COLO668 (cell line): ENCODE measurements around the gene SIT1.
A peak's percentile ranks its signal among the peaks of the same experiment; 100 is the strongest.

Experiments used
- DNase-seq: peaks from one replicate; lab custom pipeline; 2025; ENCODE audit not compliant: unreplicated experiment; lab: John Stamatoyannopoulos, UW

SIT1 gene, protein sequence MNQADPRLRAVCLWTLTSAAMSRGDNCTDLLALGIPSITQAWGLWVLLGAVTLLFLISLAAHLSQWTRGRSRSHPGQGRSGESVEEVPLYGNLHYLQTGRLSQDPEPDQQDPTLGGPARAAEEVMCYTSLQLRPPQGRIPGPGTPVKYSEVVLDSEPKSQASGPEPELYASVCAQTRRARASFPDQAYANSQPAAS

DNA sequence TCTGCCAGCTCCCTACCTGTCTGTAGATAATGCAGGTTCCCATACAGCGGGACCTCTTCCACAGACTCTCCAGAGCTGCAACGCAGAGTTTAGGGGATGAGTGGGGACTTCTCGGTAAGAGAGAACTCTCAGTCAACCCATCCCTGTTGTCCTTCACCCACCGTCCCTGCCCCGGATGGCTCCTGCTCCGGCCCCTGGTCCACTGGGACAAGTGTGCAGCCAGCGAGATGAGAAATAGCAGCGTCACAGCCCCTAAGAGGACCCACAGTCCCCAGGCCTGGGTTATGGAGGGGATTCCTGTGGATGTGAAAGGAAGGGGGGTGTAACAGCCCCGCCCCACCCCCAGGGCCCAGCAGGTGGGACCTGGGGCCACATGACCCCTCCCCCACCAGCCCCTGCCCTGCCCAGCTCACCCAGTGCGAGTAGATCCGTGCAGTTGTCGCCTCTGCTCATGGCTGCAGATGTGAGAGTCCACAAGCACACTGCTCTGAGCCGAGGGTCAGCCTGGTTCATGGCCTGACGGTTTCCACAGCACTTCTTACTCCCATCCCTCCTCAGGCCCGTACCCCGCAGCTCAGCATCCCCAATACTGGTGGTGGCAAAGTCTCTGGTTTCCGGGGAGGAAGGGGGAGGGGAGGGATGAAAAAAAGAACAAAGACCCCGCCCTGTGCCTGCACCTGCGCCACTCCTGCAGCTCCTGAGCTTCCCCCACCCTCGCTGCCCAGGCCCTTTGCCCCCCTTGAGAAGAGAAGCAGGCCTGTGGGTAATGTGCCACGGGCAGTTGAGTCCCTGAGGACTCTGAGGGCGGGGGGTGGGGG lies at the start of gene SIT1:
SIT1 (minus strand) TSS at position 591 of the 818 bp plus-strand sequence; CDS start at position 513, 78 bp downstream.
- DNase-seq, result no peak

DNA sequence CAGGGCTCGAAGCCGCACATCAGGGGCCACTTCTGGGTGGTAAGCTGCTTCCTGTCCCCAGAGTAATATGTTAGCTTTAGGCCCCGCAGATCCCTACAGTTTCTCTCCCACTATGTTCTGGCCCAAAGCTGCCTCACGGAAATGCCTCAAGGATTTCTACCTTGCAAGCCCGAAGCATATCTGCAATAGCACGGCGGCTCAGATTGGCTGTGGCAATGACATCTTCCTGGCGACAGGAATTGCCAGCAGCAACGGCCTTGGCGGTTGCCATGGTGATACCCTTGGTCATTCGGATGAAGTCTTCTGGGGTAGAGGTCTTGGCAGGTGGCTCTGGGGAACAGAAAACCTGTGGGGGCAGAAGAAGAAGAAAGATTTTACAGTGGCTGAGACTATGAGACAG lies 49.3 kb upstream of the SIT1 start:
- DNase-seq, result no peak

DNA sequence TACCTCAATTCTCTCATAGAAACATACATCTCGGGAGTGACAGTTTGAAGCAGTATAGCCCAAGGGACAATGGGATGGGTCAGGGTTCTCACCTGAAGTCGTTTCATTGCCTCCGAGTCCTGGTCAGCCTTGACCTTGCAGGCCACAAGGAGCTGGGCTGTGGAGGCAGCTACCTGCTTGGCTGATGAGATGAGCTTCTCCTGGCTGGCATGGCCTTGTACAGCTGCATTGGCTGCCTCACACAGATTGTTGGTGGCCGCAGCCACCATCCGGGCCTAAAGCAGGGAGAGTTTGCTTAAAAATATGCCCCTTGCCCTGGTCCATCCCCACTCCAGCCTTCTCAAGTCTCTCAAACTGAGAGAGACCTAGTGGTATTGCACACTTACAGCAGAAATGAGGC lies 47.5 kb upstream of the SIT1 start:
- no peak for DNase-seq

DNA sequence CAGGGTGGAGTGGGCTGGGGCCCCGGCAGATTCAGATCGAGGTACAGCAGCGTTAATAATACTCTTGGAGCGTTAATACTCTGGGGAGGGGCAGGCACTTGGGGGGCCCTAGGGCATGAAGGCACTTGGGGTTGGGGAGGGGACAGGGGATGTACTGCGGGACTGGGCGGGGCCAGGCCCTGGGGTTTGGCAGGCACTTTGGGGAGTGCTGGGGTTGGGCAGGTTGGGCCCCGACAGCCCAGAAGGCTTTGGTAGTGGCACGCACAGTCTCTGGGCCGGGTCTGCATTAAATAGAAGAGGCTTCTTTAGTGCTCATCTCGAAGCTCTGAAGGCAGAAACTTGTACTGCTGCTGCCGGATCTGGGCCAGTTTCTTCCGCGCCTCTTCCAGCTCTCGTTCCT lies 46.8 kb upstream of the SIT1 start:
- no peak for DNase-seq

DNA sequence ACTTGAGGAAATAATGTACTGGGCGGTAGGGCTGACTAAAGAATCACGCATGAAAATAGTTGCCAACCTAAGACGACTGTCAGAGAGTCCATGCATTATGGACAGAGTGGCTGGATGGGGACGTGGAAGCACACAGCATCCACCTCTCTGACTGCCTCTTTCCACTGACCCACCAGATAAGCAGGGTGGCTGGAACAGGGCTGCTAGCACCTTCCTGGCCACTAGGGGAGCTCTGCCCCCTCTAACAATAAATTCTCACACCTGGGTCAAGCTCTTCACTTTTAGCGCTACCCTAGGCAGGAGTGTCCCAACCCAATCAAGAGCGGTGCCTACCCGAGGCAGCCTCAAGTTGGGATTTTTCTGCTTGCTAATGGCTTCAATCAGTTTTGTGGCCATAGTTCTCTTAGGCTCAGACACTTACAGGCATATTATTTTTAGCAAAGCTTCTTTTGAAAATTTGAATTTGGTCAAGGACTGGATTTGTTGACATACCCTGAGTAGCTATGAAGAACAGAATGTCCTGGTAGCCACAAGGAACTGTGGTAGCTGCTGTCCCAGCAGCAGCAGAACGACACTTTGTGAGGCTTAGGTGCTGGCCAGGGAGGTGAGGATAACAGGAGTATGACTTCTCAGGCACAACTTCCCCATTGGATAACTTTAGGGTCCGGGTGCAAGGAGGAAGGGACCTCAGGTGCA lies 45.9 kb upstream of the SIT1 start:
- peak; percentile 53 for DNase-seq

DNA sequence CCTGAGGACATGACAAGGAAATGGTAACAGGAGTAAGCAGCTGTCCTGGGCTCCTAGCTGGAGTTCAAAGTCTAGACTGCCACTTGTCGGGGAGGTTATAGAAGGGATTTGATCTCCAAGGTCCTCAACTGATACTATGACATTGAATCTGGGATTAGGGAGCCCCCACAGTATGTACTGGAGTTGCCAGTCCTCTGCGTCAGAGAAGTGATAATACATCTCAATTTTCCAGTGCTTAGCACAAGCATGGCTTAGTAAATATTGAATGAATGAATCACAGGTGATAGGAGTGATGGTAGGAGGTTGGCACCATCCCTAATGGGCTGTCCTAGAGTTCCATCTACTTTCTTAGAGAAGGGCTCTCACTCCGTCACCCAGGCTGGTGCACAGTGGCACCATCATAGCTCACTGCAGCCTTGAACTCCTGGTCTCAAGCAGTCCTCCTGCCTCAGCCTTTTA lies 45.2 kb upstream of the SIT1 start:
- DNase-seq, result no peak

DNA sequence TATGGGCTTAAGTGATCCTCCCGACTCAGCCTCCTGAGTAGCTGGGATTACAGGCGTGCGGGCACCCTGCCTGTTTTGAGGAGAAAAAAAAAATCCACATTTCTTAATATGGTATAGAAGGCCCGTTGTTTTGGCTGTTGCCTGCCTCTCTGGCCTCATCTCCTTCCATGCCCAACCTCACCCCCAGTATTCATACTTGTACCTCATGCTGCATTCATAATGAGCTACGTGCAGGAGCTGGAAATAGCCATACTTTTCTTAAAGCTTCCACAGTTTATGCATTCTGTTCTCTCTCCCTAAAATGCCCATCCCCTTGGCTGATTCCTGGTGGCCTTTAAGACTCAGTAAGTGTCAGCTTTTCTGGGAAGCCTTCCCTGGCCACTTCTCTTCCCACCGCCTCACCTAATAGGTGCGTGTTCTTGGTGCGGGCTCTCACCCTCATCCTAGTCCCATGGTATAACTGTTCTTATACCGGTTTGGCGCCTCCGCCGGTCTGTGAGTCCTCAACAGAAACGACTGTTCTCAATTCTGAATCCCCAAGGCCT lies 41.1 kb upstream of the SIT1 start:
- no peak for DNase-seq

DNA sequence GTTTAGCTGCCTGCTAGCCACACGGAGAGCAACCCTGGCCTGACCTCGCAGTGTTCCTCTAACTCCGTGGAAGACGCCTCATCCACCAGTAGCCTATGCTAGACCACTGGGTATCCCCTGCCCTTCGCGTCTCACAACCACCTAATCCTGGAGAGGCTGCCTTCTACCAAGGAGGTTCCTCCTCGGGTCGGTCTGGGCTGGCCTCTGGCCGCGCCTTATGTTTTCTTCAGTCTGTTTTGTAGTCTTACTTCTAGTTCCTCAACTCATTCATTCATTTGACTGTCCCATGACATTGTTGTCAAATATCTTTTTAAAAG lies 40.6 kb upstream of the SIT1 start:
- no peak for DNase-seq

DNA sequence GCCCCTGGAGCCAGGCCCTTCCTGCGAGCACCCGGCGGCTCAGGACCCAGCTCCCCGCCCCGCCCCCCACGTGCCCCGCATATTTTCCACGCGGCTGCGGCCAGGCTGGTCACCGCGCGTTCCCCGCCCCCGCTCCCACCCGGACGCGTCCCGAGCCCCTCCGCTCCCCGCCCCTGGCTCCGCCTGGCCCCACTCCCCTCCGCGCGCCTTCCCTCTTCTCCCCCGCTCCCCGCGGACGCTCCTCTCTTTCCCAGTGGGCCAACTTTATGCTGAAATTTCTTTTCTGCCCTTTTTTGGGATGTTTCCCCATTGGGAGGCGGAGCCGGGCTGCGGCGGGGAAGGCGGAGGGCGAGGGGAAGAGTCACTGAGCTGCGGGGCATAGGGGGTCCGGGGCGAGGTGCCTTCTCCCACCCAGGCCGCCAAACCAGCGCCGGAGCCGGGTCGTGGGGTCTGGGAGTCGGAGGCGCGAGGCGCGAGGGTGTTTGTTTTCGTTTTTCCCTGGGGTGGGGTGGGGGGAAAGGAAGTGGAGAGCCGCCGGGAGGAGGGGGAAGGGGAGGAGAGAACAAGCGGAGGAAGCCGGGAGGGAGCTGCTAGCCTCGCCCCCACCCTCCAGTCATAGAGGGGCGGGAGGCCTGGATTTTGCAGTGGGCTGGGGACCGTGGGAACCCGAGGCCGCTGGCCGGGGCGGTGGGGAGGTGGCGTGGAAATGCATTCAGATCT lies 40.0 kb upstream of the SIT1 start:
- peak; percentile 23 for DNase-seq

DNA sequence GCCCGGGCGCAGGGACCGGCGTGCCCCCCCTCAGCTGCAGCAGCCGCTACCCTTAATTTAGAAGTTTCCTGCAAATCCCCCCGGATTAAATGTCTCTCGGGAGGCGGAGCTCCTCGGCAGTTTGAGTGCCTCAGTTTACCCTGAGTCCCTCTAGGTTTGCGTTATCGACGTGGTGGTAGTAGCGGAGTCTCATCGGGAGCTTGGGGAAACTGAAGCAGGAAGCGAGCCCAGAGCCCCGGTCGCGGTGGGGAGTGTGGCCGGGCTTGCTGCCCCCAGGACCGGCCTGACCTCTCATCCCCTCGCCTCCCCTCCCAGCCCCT lies 39.5 kb upstream of the SIT1 start:
- no peak for DNase-seq

DNA sequence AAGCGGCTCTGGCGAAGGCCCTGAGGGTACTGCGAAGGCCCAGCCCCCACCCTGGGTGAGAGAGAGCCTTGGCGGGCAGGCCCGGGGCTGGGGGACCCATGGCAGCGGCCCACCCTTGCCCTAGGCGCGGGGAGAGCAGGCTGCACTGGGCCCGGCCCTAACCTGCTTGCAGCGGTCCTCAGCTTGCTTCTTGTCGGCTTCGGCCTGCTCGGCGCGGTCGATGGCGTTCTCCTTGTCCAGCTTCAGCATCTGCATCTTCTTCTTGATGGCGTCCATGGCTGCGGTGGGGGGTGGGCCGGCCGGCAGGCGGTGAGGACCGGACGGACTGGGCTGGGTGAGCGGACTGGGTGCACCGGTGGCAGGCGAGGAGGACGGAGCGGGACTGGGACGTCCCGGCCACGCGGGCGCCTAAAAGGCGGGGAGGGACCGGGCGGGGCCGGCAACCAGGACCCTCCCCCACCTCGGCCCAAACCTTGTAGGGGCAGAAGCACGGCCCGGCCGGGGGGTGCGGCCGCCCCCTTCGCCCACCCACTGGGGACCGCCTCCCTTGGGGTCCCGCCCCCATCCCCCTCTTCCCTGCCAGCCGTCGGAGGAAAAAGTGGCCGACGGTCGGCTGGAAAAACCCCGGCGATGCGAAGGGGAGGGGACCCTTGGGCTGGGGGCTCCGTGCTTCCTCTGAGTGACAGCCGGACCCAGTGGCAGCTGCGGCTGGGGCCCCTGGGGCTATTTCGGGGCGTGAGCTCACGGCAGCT lies 39.0 kb upstream of the SIT1 start, which contains the start of gene TPM2:
TPM2 (minus strand) TSS at position 384 of the 752 bp plus-strand sequence; CDS start at position 276, 108 bp downstream.
- no peak for DNase-seq

DNA sequence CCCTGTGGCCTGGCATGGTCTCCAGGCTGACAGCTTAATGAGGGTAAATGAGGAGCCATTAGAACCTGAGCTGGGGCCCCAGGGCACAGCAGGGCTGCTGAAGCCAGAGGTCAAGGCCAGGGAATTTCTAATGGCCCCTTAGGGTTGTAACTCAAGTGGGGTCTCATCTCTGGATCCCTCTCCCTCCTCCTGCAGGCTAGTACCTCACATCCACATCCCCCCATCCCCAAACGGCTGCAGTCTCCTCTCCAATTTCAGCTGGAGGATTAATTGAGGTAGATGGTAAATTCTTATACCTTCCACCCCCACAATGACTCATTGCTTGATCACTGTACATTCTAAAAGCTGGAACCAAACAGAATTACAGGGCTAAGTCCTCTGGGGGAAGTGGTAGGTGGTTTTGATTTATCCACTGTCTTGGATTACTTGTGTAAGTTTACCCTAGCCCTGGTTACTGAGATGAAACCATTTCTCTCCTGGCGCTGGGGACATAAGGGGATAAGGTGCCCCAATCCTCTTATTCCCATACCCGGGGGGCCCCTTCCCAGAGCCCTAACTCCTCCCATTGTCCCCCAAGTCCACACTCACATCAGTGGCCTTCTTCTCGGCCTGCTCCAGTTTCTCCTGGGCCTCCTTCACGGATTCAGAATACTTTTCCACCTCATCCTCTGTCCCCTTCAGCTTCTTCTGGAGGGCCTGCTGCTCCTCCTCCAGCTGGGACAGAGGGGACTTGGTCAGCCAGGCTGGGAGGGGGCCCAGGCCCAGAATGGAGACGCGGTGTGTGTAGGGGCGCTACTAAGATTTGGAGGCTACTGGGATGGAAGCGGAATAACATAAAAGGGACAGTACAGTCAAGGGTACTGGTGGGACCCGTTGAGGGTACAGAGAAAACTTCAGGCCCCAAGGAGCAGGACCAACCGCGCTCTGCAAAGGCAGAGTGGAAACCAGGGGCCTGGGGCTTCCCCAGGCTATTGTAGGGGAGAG lies 38.1 kb upstream of the SIT1 start:
- DNase-seq, result no peak

DNA sequence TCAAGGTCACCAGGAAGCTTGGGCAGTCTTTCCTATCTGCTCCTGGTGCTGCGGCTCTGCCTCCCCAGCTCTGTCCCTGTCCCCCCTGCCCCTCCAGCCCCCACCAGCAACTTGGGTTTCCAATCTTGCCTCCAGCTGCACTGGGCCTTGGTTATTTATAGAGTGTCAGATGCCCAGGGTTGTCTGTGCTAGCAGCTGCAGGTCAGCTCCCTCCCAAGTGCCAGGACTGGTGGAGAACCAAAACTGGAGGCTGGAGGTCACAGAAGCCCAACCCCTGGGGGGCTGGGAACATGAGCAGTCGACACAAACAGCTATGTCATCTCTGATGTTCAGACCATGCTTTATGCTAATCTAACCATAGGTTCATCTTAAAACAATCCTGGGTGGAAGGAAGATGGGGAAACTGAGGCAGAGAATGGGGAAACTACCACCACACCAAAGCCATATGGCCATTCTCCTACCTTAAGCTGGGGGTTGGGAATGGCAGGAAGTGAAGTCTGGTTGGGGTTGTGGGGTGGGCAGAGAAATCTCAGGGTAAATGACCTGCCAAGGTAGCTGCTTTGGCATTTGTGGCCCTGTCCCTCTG lies 37.3 kb upstream of the SIT1 start:
- no peak for DNase-seq

DNA sequence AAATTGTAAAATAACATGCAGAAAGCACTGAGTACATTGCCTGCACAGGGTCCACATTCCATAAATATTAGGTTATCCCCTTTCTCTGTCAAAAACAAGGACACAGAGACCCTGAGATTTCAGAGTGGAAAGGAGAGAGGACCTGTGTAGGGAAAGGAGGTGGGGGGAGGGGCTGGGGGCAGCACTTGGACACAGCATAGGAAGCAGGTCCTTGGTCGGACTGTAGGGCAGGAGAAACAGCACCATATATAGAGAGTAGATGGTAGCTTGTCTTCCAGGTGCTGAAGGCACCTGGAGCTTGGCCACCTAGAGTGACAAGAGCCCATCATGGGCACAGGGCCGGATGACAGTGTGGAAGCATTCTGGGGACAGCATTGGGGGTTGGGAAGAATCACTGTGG lies 36.6 kb upstream of the SIT1 start:
- DNase-seq, result no peak

DNA sequence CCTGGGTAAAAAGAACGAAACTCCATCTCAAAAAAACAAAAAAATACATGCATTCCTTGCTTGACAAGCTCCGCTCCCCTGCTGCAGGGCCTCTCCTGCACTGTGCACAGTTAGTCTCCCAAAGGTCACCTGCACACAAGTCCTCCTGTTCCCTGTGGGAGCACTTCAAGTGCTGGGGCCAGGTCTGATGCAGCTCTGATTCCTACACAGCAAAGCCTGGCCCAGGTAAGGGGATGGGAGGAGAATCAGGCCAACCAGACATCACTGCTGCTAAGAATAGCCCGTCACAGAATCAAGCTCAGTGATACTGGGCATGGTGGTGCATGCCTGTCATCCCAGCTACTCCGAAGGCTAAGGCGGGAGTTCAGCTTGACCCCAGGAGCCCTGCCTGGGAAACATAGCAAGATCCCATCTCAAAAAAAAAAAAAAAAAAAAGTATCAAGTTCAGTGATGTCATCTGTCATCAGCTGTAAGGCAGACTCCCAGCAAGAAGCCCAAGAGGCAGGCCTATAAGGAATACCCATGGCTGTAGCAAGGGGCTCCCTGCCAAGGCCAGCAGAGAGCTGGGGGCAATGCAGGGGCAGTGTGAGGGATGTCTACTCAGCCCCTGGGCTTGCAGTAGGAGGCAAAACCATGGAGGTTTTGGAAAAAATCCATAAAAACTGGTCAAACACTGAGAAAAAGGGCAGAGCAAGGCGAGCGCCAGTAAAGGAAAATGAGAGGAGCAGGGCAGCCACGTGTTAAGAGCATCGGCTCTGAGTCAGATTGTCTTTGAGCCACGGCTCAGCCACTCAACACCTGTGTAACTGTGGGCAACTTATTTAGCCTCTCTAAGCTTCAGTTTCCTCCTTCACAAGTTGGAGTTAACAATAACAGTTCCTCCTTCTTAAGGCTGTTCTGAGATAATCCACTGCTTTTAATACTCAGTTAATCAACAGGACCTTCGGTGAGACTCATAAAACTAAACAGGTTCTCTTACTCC lies 35.8 kb upstream of the SIT1 start:
- no peak for DNase-seq

DNA sequence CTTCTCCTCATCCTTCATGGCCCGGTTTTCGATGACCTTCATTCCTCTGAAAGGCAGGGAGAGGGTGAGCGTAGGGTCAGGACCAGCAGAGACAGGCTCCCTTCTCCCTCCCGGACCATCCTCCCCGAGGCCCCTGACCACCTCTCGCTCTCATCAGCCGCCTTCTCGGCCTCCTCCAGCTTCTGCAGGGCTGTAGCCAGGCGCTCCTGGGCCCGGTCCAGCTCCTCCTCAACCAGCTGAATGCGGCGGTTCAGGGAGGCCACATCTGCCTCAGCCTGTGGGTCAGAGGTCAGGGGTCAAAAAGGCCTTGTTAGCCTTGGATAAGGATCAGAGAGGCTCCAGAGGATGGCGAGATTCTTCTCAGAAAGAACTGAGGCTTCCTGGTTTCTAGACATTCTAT lies 34.8 kb upstream of the SIT1 start:
- no peak for DNase-seq

DNA sequence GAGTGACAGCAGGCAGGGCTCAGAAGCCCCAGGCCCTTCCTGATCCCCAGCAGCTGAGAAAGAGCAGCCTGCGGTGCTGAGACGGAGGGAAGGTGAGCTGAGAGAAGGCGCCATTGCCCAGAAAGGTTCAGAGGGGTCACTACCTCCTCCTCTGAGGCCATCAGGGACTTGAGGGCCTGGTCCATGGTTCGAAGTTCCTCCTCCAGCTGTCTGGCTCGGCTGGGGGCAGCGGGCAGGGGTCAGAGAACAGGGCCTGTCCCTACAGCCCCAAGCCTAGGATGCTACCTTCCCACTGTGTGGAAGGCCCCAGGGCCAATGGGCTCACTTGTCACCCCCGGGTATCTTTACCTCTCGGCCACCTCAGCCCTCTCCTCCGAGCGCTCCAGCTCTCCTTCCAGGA lies 34.2 kb upstream of the SIT1 start:
- no peak for DNase-seq

DNA sequence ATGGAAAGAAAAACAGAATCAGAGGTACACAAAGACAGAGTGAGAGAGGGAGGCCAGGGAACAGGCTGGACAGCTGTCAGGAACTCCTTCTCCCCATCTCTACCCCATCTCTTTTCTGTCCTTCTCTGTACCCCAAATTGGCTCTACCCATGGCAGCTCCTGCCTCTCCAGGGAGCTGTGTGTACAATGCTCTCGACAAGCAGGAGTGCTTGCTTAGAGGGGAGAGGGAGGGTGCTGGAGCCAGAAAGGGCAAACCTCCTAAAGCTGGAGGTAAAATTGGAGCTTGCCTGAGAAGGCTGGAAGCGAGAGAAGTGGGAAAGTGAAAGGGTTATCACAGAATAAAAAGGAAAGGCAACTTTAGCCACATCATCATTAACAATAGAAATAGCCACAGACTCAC lies 32.6 kb upstream of the SIT1 start:
- DNase-seq, result no peak
